ENCODE data around the gene EIF2B5.
"Not testable (repeated sequence)": the region's sequence is repeated elsewhere in the genome, so short reads cannot be mapped to it uniquely, and the experiment has no call there.

Gene EIF2B5

GRCh38 chr3:184145751-184146270, 10.7 kb downstream of the EIF2B5 start:
- no peak for DNase-seq

GRCh38 chr3:184148076-184148475, 12.9 kb downstream of the EIF2B5 start:
- DNase-seq = no peak

GRCh38 chr3:184149123-184149522, 14.0 kb downstream of the EIF2B5 start:
- DNase-seq = no peak

GRCh38 chr3:184149770-184150169, 14.6 kb downstream of the EIF2B5 start:
- DNase-seq = not testable (repeated sequence)

GRCh38 chr3:184154885-184155643, 19.9 kb downstream of the EIF2B5 start, which contains the start of gene DVL3:
Gene DVL3 (plus strand): TSS chr3:184155377. CDS start chr3:184155636, 259 bp downstream.
- peak in 45 of 56 donors; percentile 9 to 78 (median 57) for DNase-seq

GRCh38 chr3:184155644-184156521, 20.7 kb downstream of the EIF2B5 start:
- DNase-seq = peak in 22 of 56 donors; percentile 24 to 70 (median 52)

GRCh38 chr3:184156522-184156955, 21.4 kb downstream of the EIF2B5 start:
- DNase-seq = peak in 43 of 56 donors; percentile 9 to 72 (median 39)

- no peak for DNase-seq
These were observed 22.0 kb downstream of the EIF2B5 start for GRCh38 chr3:184157206-184157605.

GRCh38 chr3:184158404-184158803, 23.2 kb downstream of the EIF2B5 start:
- no peak for DNase-seq

GRCh38 chr3:184160456-184160855, 25.3 kb downstream of the EIF2B5 start:
- DNase-seq = no peak

GRCh38 chr3:184162571-184163070, 27.5 kb downstream of the EIF2B5 start:
- not testable (repeated sequence) for DNase-seq

- no peak for DNase-seq
These were observed 29.6 kb downstream of the EIF2B5 start for GRCh38 chr3:184164648-184165330.

GRCh38 chr3:184165543-184165942, 30.4 kb downstream of the EIF2B5 start:
- DNase-seq = no peak

- DNase-seq = no peak
These were observed 31.5 kb downstream of the EIF2B5 start for GRCh38 chr3:184166671-184167070.

GRCh38 chr3:184167786-184168185, 32.6 kb downstream of the EIF2B5 start:
- DNase-seq = no peak

- DNase-seq = no peak
These were observed 33.4 kb downstream of the EIF2B5 start for GRCh38 chr3:184168363-184169120.

GRCh38 chr3:184169896-184170875, 35.0 kb downstream of the EIF2B5 start:
- no peak for DNase-seq

GRCh38 chr3:184171562-184171961, 36.4 kb downstream of the EIF2B5 start:
- no peak for DNase-seq
